IPS DF 4.7 (cell line): ENCODE data around the gene F8A2.
"Not testable (repeated sequence)": the region's sequence is repeated elsewhere in the genome, so short reads cannot be mapped to it uniquely, and the experiment has no call there.

Experiments used
- DNase-seq: peaks from one replicate; pipeline ENCODE4 v3.0.0-alpha.2; 2013; ENCODE audit warnings: low spot score; ENCODE audit errors: extremely low read depth

The F8A2 gene

DNA sequence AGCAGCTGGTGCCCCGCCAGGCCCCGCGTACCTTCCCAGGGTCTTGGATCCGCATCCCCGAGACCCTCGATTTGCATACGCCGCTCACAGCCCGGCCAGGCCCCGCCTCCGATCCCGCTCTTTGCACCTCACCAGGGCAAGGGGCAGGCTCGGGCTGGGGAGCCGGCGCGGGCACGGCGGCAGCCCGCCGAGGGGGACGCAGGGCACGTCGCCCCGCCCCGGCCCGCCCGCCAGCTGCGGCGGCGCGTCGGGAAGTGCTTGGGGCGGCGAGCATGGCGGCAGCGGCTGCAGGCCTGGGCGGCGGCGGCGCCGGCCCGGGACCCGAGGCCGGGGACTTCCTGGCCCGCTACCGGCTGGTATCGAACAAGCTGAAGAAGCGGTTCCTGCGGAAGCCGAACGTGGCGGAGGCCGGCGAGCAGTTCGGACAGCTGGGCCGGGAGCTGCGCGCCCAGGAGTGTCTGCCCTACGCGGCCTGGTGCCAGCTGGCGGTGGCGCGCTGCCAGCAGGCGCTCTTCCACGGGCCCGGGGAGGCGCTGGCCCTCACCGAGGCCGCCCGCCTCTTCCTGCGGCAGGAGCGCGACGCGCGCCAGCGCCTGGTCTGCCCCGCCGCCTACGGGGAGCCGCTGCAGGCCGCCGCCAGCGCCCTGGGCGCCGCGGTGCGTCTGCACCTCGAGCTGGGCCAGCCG is at the start of gene F8A2:
Gene F8A2, plus strand, starts transcription at position 253 of the 686 bp plus-strand sequence. Its CDS starts 20 bp downstream, at position 273.
- not testable (repeated sequence) for DNase-seq

DNA sequence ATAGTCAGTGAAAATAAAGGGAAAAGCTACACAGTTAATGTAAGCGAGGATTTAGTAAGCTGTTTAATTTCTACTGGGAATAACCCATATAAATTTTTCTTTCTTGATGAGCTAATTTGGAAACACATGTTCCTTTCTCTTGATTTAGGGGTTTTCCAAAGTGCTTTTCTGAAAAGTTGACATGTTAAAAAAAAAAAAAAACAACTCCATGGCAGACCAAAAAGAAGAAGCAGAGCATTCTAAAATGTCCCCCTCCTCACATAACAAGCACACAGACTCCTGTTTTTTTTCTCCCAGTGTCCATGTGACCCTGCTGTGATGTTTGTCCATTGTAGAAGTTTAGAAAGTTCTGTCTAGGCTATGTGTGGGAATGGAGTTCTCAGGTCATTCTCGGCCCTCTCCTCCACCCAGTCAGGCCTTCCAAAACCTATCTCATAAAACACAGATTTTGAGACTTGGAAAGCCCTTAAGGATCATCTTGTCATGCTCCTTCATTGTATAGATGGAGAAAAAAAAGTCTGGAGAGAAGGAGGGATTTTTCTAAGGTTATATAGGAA is 48.3 kb upstream of the F8A2 start:
- no peak for DNase-seq

- no peak for DNase-seq
These were observed 47.2 kb upstream of the F8A2 start, which contains the start of gene CLIC2 for GRCh38 chrX:155334486-155335336. Gene CLIC2 (minus strand): TSS chrX:155334614. CDS start chrX:155334427, 187 bp downstream.

DNA sequence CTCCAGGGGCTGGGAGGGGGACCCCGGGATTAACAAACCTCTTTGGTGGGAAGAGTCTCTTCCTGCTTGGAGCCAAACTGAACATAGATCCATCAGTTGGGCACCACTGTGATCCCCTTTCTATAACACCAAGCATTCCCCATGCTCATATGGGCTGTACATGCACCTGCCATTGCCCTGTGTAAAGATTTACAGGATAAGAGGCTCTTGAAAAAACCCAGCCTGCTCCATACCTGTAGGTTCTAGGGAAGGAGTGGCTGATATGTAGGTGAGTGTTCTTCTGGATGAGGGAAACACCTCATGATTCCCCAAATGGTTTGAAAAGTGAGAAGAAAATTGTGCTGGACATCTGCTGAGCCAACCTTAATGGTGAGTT is 46.6 kb upstream of the F8A2 start:
- not testable (repeated sequence) for DNase-seq

GRCh38 chrX:155345689-155346088 is 36.2 kb upstream of the F8A2 start:
- not testable (repeated sequence) for DNase-seq

GRCh38 chrX:155349448-155349847 is 32.4 kb upstream of the F8A2 start:
- not testable (repeated sequence) for DNase-seq

GRCh38 chrX:155363712-155364111 is 18.2 kb upstream of the F8A2 start:
- DNase-seq: not testable (repeated sequence)

GRCh38 chrX:155373777-155374458 is 8.0 kb upstream of the F8A2 start:
- not testable (repeated sequence) for DNase-seq

GRCh38 chrX:155379802-155380201 is 2.1 kb upstream of the F8A2 start:
- not testable (repeated sequence) for DNase-seq

DNA sequence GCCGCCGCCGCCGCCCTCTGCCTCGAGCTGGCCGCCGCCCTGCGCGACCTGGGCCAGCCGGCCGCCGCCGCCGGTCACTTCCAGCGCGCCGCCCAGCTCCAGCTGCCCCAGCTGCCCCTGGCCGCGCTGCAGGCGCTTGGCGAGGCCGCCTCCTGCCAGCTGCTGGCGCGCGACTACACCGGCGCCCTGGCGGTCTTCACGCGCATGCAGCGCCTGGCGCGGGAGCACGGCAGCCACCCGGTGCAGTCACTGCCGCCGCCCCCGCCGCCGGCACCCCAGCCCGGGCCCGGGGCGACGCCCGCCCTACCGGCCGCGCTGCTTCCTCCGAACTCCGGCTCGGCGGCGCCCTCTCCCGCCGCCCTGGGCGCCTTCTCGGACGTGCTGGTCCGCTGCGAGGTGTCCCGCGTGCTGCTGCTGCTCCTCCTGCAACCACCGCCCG is 653 bp downstream of the F8A2 start:
- DNase-seq: not testable (repeated sequence)

DNA sequence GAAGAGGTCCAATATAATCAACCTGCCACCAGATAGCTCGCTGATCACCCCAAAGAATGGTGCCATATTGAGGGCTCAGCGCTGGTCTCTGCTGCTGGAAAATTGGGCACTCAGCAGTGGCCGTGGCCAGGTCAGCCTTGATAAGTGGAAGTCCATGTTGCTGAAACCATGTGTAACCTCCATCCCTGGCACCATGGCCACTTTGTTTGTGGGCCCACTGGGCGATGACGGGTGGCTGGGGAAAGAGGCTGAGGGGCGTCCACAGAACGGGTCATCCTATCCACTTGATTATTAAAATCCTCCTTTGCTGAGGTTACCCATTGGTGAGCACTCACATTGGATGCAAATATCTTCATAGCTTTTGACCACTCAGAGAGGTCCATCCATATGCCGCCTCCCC is 7.7 kb downstream of the F8A2 start:
- no peak for DNase-seq

DNA sequence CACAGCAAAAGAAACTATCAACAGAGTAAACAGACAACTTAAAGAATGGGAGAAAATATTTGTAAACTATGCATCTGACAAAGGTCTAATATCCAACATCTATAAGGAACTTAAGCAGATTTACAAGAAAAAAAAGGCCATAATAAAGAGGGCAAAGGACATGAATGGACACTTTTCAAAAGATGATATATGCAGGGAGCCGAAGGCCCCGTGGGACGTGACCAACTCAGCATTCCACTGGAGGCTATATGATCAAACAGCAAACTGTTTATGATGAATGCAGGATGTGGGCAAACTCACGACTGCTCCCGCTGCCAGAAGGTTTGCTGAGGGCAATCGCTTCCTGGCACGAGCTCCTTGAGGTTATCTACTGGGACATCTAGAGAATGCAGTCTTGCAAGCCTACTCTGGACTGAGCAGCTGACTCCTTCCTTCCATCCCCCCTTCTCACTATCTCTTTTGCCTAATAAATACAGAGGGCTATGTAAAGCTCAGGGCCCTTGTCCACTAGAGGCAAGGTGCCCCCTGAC is 12.9 kb downstream of the F8A2 start:
- DNase-seq: not testable (repeated sequence)

- no peak for DNase-seq
These were observed 24.5 kb downstream of the F8A2 start for GRCh38 chrX:155406429-155406828.

GRCh38 chrX:155417769-155418168 is 35.9 kb downstream of the F8A2 start:
- no peak for DNase-seq
